Measurements from ENCODE around the gene SHD.
A peak's percentile ranks its signal among the peaks of the same experiment; 100 is the strongest.

Gene SHD

DNA sequence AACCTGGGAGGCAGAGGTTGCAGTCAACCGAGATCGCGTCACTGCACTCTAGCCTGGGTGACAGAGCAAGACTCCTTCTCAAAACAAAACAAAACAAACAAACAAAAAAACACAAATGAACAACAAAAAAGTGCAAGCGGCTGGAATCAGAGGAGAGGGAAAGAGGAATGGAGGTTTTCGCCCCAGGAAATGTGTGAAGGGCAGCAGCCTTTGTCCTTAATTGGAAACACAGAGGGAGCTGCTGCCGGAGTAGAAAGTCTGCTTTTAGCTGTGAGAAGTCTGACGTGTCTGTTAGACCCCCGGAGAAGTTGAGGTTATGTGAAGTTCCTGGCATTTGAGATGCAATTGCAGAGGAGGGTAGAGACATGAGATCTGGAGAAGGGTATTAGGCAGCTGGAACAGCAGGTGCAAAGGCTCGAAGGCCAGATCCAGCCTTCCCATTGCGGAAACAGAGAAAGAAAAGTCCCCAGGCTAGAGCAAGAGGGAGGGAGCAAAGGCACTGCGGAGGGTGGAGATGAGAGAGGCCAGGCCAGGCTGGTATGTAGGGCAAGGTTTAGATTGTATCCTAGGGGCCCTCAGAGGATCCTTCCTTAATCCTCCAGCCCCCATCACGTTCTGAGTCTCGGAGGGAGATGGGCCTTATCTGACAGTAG lies 22.6 kb downstream of the SHD start:
- DNase-seq, result no peak

DNA sequence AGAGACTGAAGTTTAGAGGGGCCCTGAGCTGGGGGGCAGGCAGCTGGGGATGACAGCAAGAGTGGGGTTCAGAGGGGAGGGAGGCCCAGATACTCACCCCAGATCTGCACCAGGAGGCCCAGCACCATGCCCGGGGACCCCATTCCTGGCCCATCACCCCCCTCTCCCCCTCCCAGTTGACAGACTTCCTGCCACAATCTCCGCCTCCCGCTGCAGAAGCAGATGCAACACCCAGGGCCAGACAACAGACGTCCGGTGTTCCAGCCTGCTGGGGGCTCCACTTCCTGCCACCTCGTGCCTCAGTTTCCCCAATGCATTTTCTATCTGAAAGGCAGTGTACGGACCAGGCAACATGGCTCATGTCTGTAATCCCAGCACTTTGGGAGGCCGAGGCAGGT lies 23.2 kb downstream of the SHD start, which contains the start of gene TMIGD2:
TSS of gene TMIGD2 (minus strand) at position 147 of the 398 bp plus-strand sequence. CDS start at position 143, 4 bp downstream.
- no peak for DNase-seq

DNA sequence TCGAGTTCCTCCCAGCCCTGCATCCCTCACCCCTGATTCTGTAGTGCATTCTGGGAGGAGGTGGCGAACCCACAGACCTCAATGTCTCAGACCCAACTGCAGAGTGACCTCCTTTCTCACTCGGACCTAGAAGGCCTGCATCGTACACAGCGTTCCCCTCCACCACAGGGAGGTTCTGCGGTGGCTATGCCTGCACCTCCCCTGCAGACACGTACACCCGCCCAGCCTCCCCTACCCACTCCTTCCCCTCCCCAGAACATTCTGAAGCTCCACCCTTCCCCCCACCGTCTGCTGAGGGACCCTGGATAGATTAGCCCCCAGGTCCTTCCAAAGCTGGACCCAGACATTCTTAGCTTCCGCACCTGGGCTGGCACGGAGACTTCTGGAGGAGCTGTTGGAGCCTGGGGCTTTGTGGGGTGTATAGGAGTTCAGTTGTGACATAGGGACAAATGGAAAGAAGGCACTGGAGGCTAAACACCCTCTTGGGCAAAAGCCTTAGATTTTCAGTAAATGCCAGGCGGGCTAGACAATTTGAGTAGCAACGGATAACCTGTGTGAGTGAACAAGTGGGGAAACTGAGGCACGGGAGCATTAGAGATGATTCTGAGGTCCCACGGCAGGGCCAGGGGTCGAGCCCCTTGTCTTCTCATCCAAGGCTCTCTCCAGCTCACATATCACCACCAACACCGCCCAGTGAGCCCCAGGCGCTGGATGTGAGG lies 24.9 kb downstream of the SHD start:
- no peak for DNase-seq

DNA sequence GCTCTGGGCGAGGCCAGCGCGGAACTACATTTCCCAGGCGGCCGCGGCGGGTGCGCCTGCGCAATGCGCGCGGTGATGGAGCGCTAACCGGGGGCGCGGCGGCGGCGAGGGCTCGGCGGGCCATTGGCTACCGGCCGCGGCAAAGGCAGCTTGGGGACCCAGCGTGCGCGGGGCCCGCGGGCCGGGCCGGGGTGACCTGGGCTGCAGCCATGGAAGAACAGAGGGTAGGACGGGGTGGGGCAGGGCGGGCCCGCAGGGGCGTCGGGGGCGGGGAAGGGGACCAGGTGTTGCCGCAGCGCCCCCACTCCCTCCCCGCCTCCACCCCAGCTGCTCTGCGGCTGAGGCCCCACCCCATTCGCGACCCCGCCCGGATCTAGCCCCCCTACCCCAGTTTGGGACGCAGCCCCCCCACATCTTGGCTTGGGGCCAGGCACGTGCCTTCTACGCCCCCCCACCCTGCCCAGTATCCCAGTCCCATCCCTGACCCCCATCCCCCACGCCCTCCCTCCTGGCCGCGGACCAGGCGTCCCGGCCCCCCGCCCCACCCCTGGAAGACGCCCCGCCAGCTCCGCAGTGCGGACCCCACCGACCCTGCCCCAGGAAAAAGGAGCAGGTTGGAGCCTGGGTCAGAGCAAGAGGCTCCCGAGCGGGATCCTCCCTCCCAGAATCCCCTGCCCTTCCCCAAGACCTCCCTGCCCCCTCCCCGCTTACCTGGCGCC lies 25.6 kb downstream of the SHD start, which contains the start of gene FSD1:
TSS of gene FSD1 (plus strand) at position 61 of the 719 bp plus-strand sequence. CDS start at position 210, 149 bp downstream.
- peak; percentile 84 for DNase-seq

DNA sequence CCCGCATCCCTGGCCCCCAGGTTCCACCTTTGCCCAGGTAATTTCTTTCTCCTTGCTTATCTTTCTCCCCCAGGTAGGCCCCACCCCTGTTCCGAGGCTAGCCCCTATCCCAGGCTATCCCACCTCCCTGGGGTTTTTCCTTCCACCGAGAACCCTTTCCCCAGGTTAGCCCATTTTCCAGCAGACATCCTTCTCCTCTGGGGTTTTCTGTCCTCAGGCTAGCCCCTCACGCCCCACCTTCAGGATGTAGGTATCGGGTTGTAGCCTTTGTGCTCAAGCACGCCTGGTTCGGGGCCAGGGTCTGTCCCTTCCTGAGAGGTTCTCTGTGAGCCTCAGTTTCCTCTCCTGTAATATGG lies 26.2 kb downstream of the SHD start:
- DNase-seq, result no peak

DNA sequence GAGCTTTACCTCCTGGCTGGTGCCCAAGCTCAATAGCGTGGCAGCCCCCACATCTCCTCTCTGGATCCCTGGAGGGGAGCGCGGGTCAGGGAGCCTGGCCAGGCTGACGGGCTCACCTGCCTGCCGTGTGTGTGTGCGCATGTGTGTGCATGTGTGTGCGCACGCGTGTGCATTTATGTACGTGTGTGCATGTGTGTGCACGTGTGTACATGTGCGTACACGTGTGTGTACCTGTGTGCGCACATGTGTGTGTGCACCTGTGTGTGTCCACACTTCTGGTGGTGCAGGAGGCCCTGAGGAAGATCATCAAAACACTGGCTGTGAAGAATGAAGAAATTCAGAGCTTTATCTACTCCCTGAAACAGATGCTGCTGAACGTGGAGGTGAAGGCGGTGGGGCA lies 26.6 kb downstream of the SHD start:
- no peak for DNase-seq

DNA sequence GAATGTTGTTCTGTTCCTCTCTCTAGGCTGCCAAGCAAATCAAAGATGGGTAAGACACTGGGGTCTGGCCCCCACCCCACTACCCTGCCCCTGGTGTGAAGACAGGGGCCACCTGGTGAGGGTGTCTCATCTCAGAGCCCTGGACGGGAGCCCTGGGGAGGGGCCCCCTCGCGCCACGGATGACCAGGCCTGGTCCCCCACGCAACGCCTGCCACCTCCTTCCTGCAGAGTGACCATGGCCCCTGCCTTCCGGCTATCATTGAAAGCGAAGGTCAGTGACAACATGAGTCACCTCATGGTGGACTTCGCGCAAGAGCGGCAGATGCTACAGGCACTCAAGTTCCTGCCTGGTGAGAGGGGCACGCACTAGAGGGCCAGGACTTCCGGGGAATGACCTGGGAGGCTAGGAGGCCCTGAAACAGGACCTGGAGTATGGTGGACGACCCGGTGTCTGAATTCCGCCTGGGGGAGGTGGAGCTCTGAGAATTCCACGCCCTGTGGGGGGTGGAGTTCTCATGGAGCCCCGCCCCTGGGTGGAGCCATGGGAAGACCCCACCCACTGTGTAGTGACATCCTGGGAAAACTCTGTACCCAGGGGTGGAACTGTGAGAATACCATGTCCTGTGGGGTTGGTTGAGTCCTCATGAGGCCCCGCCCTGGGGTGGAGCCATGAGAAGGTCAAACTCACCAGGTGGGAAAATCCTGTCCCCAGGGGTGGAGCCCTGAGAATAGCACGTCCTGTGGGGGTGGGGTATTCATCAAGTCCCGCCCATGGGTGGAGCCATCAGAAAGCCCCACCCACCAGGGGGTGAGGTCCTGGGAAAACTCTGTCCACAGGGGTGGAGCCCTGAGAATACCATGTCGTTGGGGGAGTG lies 31.4 kb downstream of the SHD start:
- no peak for DNase-seq

DNA sequence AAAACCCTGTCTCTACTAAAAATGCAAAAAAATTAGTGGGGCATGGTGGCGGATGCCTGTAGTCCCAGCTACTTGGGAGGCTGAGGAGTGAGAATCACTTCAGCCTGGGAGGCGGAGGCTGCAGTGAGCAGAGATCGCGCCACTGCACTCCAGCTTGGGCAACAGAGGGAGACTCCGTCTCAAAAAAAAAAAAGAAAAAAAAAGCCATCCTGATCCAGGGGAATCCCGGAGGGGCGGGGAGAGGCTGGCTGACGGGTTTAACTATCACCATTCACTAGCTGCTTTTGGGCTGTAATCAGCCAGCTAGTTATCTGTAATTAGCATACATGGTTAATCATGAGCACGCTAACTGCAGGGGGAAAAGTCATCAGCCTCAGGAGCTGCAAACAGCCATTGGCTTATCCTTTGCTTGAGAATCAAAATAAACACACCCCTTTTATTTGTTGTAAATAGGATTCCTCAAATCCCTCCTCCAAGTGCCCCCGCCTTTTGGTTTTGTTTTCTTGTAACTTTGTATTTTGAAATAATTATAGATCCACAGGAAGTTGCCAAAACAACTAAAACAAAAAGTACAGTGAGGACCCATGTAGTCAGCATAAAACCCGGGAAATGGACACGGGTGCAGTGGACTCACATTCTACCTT lies 34.9 kb downstream of the SHD start:
- DNase-seq, result no peak

DNA sequence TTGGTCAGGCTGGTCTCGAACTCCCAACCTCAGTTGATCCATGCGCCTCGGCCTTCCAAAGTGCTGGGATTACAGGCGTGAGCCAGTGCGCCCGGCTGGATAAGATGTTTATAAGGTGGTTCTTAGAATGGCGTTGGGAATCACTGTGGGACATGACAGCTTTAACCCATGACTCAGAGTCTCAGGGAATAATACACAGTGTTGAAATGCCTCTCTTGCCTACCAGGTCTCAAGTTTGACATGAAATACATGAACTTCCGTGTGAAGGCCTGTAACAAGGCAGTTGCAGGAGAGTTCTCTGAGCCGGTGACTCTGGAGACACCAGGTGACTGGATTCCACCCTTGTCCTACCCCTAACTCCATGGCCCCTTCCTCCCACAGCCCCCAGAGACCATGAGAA lies 37.9 kb downstream of the SHD start:
- DNase-seq, result no peak

DNA sequence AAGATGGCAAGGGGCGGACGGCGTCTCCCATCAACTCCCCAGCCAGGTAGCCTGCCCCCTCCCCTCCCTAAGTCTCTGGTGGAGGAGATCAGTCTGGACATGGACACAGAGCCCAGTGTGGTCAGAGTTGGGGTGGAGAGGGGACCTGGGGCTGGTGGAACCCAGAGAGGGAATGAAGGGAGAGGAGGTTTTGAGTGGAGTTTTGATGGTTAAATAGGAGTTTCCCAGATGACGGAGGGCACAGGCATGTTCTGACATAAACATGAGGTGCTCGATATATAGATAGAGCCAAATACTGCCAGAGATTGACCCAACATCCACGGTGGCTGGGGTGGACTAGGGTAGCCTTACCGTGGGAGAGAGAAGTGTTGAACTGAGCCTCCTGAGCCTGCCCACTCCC lies 39.4 kb downstream of the SHD start:
- no peak for DNase-seq

DNA sequence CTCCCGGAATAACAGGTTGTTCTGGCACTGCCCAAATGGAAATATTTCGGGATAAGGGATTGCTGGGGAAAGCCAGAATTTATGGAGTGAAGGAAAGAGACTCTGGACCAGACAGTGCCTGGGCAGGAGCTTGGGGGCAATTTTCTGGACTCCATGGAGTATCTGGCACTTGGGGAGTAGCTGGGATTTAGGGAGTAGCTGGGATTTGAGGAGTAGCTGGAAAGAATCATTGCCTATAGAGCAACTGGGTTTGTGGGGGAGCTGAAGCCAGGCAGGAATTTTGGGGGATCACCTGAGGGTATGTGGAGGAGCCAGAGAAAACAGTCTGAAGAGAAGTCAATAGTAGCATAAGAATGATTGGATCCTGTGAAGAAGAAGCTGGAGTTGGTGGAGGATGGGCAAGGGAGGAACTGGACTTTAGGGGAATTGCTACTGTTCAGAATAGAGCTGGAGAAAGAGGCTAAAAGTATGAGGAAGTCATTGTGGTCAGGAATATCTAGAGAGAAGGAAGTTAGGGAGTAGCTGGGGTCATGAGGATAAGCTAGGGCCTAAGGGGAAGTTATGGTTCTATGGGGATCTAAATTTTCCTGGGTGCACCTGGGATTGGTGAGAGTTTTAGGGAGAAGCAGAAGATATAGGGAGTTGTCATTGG lies 40.1 kb downstream of the SHD start:
- DNase-seq, result no peak

DNA sequence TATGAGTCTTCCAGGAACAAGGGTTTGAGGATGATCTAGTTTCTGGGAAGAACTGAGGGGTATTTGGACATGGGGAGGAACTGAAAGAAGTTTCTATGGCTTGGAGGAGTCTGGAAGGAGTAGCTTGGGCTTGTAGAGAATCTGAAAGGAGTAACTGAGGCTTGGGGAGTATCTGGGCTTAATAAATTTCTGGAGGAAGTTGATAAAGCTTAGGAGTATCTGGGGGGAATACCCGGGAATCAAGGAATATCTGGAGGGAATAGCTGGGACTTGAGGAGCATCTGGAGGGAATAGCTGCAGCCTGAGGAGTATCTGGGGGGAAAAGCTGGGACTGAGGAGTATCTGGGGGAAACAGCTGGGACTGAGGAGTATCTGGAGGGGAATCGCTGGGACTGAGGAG lies 41.4 kb downstream of the SHD start:
- no peak for DNase-seq

DNA sequence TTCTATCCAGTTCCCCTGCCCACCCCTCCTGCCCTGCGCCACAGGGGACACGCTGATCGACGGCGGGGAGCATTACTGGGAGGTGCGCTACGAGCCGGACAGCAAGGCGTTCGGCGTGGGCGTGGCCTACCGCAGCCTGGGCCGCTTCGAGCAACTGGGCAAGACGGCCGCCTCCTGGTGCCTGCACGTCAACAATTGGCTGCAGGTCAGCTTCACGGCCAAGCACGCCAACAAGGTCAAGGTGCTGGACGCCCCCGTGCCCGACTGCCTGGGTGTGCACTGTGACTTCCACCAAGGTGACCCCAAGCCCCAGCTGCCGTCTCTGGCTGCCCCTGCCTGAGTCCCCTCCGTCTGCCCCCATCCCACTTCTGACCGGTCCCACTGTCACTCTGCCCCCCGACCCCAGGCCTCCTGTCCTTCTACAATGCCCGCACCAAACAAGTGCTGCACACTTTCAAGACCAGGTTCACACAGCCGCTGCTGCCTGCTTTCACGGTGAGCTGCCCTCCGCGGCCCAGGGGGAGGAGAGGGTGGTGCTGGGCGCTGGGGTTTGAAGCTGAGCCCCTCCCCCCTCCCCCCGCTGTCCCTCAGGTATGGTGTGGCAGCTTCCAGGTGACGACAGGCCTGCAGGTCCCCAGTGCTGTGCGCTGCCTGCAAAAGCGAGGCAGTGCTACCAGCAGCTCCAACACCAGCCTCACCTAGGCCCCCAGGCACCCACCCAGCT lies 44.0 kb downstream of the SHD start:
- DNase-seq, result no peak

DNA sequence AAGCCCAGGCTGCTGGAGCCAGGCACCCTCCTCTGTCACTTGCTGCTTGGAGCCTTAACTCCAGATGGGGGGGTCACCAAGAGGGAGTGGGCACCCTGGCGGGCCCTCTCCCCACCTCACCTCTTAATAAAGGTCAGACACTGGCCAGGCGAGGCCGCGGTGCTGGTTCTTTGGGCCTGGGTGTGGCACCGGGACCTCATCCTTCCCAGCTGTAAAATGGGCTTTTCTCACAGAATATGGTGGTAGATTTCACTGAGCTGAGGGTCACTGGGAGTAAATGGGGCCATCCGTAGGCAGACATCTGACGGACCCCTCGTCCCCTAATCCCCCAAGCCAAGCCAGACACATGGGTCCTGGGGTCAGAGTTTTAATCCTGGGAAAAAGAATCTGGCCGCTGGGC lies 44.6 kb downstream of the SHD start:
- no peak for DNase-seq

DNA sequence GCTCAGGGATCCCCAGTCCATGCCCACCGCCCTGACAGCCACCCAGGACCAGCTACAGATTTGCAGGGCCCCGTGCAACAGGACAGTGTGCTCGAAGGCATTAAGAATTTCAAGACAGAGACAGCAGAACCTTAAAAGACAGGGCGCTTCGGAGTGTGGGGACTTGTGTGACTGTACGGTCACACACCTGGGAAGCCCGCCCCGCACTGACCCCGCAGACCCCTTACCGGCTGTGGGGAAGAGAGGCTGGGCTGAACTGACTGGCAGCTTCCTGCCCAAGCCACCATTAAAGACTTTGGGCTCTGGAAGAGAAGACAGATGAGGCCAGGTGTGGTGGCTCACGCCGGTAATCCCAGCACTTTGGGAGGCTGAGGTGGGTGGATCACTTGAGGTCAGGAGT lies 45.2 kb downstream of the SHD start:
- DNase-seq, result no peak

DNA sequence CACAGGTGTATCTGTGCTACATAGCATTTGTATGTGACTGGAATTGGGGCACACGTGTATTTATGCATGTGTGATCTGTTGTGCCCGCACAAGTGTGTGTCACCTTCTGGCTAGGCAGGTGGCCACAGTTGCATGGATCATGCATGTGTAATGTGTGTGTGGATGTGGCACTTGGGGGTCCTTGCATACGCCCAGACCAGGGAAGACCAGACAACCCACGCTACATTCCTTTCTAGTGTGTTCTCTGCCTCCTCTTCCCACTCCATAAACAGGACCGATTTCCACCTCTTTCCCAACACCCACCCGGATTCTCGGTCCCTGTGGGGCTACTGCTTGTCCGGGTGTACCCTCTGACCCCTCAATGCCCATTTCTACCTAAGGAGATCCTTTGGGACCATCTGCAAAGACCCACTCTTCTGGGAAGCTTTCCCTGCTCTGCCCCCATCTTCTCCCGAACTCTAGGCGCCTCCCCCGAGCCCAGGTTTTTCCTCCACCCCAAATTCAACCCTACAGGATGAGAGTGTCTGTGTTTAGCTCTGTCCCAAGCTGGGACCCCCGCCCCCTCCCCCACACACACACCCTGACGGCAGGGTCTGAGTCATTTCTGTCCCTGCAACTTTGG lies 47.3 kb downstream of the SHD start:
- no peak for DNase-seq

DNA sequence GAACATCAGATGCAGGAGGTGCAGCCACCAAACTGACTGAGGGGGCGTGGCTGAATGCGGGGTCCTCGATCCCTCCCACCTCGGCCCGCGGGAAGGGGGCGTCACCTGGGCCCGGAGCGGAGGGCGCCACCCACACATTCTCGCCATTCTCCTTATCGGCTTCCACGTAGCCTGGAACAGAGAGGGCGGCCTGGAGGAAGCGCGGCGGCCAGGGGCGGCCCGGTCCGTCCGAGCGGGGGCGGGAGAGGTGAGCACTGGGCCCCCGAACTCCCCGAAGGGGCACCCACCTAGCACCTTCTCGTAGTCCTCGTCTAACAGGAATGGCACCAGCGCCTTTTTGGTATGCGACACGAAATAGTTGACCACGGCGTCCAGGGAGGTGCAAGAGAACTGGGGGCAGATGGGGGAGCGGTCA lies 47.8 kb downstream of the SHD start:
- no peak for DNase-seq

DNA sequence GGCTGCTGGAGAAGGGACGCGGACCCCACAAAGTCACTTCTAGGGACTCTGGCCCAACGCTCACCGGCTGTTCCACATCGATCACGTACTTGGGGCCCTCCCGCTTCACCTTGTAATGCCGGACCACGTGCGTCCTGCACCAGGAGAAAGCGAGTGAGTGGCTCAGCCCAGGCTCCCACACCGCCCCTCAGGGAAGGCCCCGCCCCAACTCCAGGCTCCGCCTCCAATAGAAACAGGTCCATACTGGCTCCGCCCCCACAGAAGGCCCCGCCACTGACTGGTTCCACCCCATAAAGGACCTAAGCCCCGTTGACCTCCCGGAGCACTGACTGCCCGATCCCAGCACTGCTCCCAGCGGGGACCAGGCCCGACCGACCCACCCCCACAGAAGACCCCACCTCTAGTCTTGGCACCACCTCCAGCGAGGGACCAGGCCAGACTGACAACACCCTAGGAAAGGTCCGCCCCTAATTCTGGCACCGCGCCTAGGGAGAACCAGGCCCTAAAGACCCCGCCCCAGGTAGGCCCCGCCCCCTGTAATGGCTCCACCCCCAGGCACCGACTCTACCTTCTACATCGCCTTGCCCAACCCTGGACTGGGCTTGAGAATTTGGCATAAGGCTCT lies 48.3 kb downstream of the SHD start:
- peak; percentile 79 for DNase-seq

DNA sequence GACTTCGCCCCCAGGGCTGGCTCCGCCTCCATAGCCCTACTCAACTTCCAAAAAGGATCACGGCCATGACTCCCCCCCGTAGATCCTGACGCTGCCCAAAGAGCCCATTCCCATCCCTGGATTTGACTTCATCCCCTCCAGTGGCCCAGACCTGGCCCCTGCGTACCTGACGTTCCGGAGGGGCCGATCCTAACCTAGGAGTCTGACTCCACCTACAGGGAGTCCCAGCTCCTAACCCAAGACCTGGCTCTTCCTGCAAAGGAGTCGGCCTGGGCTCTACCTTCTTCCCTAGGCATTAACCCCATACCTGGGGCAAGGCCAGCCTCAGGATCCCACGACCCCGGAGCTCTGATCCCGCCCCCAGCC lies 48.8 kb downstream of the SHD start:
- no peak for DNase-seq

DNA sequence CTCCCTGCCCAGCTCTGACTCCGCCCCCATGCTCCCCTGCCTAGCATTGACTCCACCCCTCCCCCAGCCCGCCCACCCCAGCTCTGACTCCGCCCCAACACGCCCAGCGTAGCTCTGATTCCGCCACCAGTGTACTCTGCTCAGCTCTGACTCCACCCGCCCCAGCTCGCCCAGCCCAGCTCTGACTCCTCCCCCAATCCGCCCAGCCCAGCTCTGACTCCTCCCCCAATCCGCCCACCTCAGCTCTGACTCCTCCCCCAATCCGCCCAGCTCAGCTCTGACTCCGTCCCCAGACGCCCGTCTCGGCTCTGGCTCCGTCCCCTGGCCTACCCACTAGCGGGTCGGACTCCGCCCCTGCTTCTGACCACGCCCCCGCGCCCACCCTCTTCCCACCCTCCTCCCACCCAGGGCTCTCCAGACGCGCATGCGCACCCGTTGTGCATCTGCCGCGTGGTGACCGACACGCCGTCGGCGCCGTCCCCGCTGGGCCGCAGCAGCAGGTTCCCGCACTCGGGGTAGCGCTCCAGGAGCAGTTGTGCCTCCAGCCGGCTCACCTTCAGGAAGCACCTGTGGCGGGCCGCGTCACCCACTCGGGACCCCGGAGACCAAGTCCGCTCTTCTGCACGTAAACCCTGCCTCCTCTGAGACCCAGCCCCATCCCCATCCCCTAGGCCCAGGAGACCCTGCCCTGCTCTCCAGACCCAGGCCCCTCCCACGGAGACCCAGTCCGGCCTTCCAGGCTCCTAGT lies 49.4 kb downstream of the SHD start:
- peak; percentile 100 for DNase-seq

Data from NCI-H2171 (cell line).